ENCODE measurements around the gene IMPA2. TPM values are rescaled to one million over a fixed set of nuclear protein-coding genes. Genes with fewer than 3 reads are reported as not detected.
A peak's percentile ranks its signal among the peaks of the same experiment; 100 is the strongest.

The IMPA2 gene
- total and polyA plus RNA-seq, 2 of the 13 experiments (the other 11 are each of a cell fraction or from before 2014, with no cell fraction given), result 37.8 to 71.8 TPM

DNA sequence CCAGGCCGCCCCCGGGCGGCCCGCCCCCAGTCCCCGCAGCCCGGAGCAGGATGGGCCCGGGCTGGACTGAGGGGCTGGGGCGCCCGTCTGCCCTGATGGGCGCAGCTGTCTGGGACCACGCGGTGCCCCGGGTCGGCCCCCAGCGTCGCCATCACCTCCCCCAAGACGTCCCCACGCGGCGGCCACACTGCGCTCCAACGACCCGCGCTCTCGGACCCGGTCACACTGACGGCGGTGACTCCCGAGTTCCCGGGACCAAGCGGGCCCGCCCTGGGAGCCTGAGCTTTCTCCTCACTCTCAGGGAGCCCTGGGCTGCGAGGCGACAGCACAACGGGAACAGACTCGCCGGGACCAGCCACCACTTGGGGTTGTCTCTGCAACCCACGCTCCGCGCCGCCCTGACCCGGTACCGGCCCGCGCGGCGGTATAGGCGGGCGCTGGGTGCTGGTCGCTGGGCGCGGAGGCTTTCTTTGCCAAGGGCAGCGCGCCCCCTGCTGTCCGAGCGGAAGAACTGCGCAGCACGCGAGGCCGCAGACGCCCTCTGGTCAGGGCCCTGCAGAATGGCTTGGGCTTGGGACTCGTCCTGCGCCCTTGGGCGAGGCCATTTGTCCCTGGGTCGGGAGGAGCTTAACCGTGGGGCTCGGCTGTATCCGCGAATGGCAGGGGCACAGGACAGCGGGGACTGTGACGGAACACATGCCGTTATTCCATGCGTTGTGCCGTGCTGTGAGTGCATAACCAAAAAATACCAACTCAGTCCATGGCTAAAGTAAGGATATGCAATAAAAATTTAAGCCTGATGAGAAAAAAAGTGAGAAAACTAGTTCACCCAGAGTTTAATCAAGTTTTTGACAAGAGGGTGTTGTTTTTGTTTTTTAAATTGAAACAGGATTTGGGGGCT is 57.6 kb downstream of the IMPA2 start (continued):
- TF ChIP-seq KLF13 (CRISPR knock-in tag; IDR thresholded peaks at IDR 0.05) (0 out of 2 replicates have a peak, but pooled peaks have one; percentile 78), ZNF644 (CRISPR knock-in tag; IDR thresholded peaks at IDR 0.05; ENCODE audit: low read depth) (0 out of 2 replicates have a peak, but pooled peaks have one; percentile 40), ZNF503 (CRISPR knock-in tag; IDR thresholded peaks at IDR 0.05) (peak; percentile 60; the same call in 1 of the 2 replicates), ZNF205 (CRISPR knock-in tag; IDR thresholded peaks at IDR 0.05) (0 out of 2 replicates have a peak, but pooled peaks have one; percentile 36), BORCS8-MEF2B (CRISPR knock-in tag; IDR thresholded peaks at IDR 0.05) (peak; percentile 75; the same call in 1 of the 2 replicates), SMYD3 (CRISPR knock-in tag; IDR thresholded peaks at IDR 0.05) (0 out of 2 replicates have a peak, but pooled peaks have one; percentile 31), HDAC2 (CRISPR knock-in tag; IDR thresholded peaks at IDR 0.05) (peak; percentile 76), FOXC1 (CRISPR knock-in tag; IDR thresholded peaks at IDR 0.05; ENCODE audit: borderline replicate concordance) (peak; percentile 77; the same call in 1 of the 2 replicates), KMT2B (CRISPR knock-in tag; IDR thresholded peaks at IDR 0.05) (0 out of 2 replicates have a peak, but pooled peaks have one; percentile 26), ZNF788 (CRISPR knock-in tag; IDR thresholded peaks at IDR 0.05; ENCODE audit: borderline replicate concordance) (peak; percentile 87; the same call in 1 of the 2 replicates), SALL2 (CRISPR knock-in tag; IDR thresholded peaks at IDR 0.05) (peak; percentile 84), GATAD1 (CRISPR knock-in tag; IDR thresholded peaks at IDR 0.05) (peak; percentile 47; the same call in 1 of the 2 replicates), PATZ1 (CRISPR knock-in tag; IDR thresholded peaks at IDR 0.05) (peak; percentile 50), ZNF33B (CRISPR knock-in tag; IDR thresholded peaks at IDR 0.05) (peak; percentile 56; the same call in 1 of the 2 replicates), MXD4 (CRISPR knock-in tag; IDR thresholded peaks at IDR 0.05) (peak; percentile 52; the same call in 1 of the 2 replicates), ZNF792 (CRISPR knock-in tag; IDR thresholded peaks at IDR 0.05) (peak; percentile 59; the same call in 1 of the 2 replicates), YEATS4 (CRISPR knock-in tag; IDR thresholded peaks at IDR 0.05; ENCODE audit: borderline replicate concordance) (peak; percentile 86), ZKSCAN8 (CRISPR knock-in tag; IDR thresholded peaks at IDR 0.05; ENCODE audit: borderline replicate concordance) (0 out of 2 replicates have a peak, but pooled peaks have one; percentile 40), GTF3A (CRISPR knock-in tag; conservative IDR thresholded peaks at IDR 0.05) (0 out of 2 replicates have a peak, but pooled peaks have one; percentile 71), SMAD3 (CRISPR knock-in tag; IDR thresholded peaks at IDR 0.05) (peak; percentile 66; the same call in 1 of the 2 replicates), TARDBP (CRISPR knock-in tag; IDR thresholded peaks at IDR 0.05) (0 out of 2 replicates have a peak, but pooled peaks have one; percentile 51), ZSCAN9 (CRISPR knock-in tag; IDR thresholded peaks at IDR 0.05; ENCODE audit: borderline replicate concordance) (no peak)
- TF ChIP-seq, protein P1, sequence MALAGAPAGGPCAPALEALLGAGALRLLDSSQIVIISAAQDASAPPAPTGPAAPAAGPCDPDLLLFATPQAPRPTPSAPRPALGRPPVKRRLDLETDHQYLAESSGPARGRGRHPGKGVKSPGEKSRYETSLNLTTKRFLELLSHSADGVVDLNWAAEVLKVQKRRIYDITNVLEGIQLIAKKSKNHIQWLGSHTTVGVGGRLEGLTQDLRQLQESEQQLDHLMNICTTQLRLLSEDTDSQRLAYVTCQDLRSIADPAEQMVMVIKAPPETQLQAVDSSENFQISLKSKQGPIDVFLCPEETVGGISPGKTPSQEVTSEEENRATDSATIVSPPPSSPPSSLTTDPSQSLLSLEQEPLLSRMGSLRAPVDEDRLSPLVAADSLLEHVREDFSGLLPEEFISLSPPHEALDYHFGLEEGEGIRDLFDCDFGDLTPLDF (CRISPR knock-in tag; IDR thresholded peaks at IDR 0.05), result peak; percentile 66; the same call in 1 of the 2 replicates
- TF ChIP-seq, protein P2, sequence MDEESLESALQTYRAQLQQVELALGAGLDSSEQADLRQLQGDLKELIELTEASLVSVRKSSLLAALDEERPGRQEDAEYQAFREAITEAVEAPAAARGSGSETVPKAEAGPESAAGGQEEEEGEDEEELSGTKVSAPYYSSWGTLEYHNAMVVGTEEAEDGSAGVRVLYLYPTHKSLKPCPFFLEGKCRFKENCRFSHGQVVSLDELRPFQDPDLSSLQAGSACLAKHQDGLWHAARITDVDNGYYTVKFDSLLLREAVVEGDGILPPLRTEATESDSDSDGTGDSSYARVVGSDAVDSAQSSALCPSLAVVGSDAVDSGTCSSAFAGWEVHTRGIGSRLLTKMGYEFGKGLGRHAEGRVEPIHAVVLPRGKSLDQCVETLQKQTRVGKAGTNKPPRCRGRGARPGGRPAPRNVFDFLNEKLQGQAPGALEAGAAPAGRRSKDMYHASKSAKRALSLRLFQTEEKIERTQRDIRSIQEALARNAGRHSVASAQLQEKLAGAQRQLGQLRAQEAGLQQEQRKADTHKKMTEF (CRISPR knock-in tag; IDR thresholded peaks at IDR 0.05), result peak; percentile 77

Data from HepG2 (cell line).